GM12878 (cell line): Measurements from ENCODE around the gene MFAP4. TPM values are rescaled to one million over a fixed set of nuclear protein-coding genes. Genes with fewer than 3 reads are reported as not detected.

Source experiments
- ATAC-seq: fragments of 200-7000 bp; cut with Tn5 transposase; 3 replicates; pipeline ENCODE4 v1.9.1; 2020; ENCODE audit warnings: mild to moderate bottlenecking, moderate library complexity
- BruUV-seq: library from RNA; stranded (reverse); fragments of 400-500 nt; replicated peaks from 2 replicates; lab custom pipeline; 2021; lab: Mats Ljungman, UMichigan
- CTCF ChIA-PET: fragments of 300-600 bp; sonication (Branson Sonifier 250); formaldehyde crosslinking; extraction: SDS; loops from one replicate; lab custom pipeline; 2021; ENCODE audit warnings: inconsistent platforms; lab: Yijun Ruan, JAX
- POLR2A ChIA-PET: fragments of 350-600 bp; formaldehyde crosslinking; extraction: SDS; loops from one replicate; lab custom pipeline; 2021; ENCODE audit warnings: inconsistent platforms; lab: Charles Lee
- RAD21 ChIA-PET: fragments of 300-600 bp; sonication (Branson Sonifier 250); formaldehyde crosslinking; loops from one replicate; lab custom pipeline; 2023; ENCODE audit warnings: antibody characterized with exemption; ENCODE audit not compliant: unreplicated experiment; lab: Charles Lee
- SMC1A ChIA-PET: fragments of 300-600 bp; sonication (Branson Sonifier 250); formaldehyde crosslinking; loops from one replicate; lab custom pipeline; 2023; ENCODE audit not compliant: unreplicated experiment, uncharacterized antibody; lab: Charles Lee
- DNase-seq: peaks from one replicate; pipeline ENCODE4 v3.0.0-alpha.2; 2011; ENCODE audit warnings: low read depth, low spot score
- FAIRE-seq: peaks from 3 replicates; lab custom pipeline; 2011; peaks lifted over from hg19 to GRCh38; lab: Jason Lieb, UNC
- H2AFZ ChIP-seq: 2 replicates; pipeline ENCODE4 v1.6.0; 2011; ENCODE audit warnings: low read depth, low read length, control low read depth; ENCODE audit not compliant: control insufficient read depth
- H3K27ac ChIP-seq: 2 replicates; pipeline ENCODE4 v1.5.1; 2011; ENCODE audit warnings: control low read depth; ENCODE audit not compliant: control insufficient read depth, insufficient read depth
- H3K27me3 ChIP-seq, 2 experiments: replicated peaks in 1 of 2; 2 replicates each; pipeline versions ENCODE4 v1.6.0 to v1.6.1; 2011; ENCODE audit warnings: low read length in 1 of 2; ENCODE audit not compliant: control insufficient read depth in 2 of 2, insufficient read depth in 2 of 2
- H3K36me3 ChIP-seq, 2 experiments: 2 replicates each; pipeline ENCODE4 v1.5.1; 2011; ENCODE audit warnings: low read length in 1 of 2; ENCODE audit not compliant: control insufficient read depth in 2 of 2, insufficient read depth in 2 of 2
- H3K4me1 ChIP-seq: 2 replicates; pipeline ENCODE4 v1.6.1; 2011; ENCODE audit warnings: mild to moderate bottlenecking, low read length, moderate library complexity, mixed read lengths; ENCODE audit not compliant: control insufficient read depth, insufficient read depth
- H3K4me2 ChIP-seq: 2 replicates; pipeline ENCODE4 v1.6.0; 2011; ENCODE audit warnings: control low read depth; ENCODE audit not compliant: control insufficient read depth, insufficient read depth
- H3K4me3 ChIP-seq: fragments of 200-600 bp; sonication (generic); 2 replicates; pipeline ENCODE4 v1.5.1; 2016
- H3K79me2 ChIP-seq: 2 replicates; pipeline ENCODE4 v1.6.0; 2011; ENCODE audit warnings: low read length; ENCODE audit not compliant: control insufficient read depth, insufficient read depth
- H3K9ac ChIP-seq: 2 replicates; pipeline ENCODE4 v1.8.0; 2011; ENCODE audit warnings: low read length, control low read depth, mixed read lengths; ENCODE audit not compliant: control insufficient read depth, insufficient read depth
- H3K9me3 ChIP-seq: replicated peaks from 3 replicates; pipeline ENCODE4 v1.5.1; 2011; ENCODE audit warnings: mild to moderate bottlenecking, low read length; ENCODE audit not compliant: control insufficient read depth, insufficient read depth
- H4K20me1 ChIP-seq: 2 replicates; pipeline ENCODE4 v1.6.0; 2011; ENCODE audit not compliant: control insufficient read depth, insufficient read depth
- MYB ChIP-seq: fragments of 150-350 bp; IDR thresholded peaks from 2 replicates; pipeline ENCODE4 v1.6.1; 2014; ENCODE audit warnings: mild to moderate bottlenecking, low read depth, low read length, borderline replicate concordance
- NR2C2 ChIP-seq: IDR thresholded peaks from 2 replicates; pipeline ENCODE4 v1.6.1; 2011; ENCODE audit warnings: borderline replicate concordance, low read depth; ENCODE audit not compliant: control insufficient read depth, insufficient read length
- REST ChIP-seq: IDR thresholded peaks from 2 replicates; pipeline ENCODE4 v1.6.1; 2012; ENCODE audit warnings: mild to moderate bottlenecking, low read depth, low read length
- SIN3A ChIP-seq: IDR thresholded peaks from 2 replicates; pipeline ENCODE4 v1.6.1; 2012; ENCODE audit warnings: low read depth, low read length, improper control_type of control experiment
- STAT1 ChIP-seq: fragments of 450-650 bp; conservative IDR thresholded peaks from 2 replicates; pipeline ENCODE4 v1.6.1; 2014; ENCODE audit warnings: antibody characterized with exemption, mild to moderate bottlenecking
- TCF12 ChIP-seq: IDR thresholded peaks from 2 replicates; pipeline ENCODE4 v1.6.1; 2011; ENCODE audit warnings: low read depth, mild to moderate bottlenecking, low read length
- ZBTB33 ChIP-seq: fragments of 450-650 bp; IDR thresholded peaks from 2 replicates; pipeline ENCODE4 v1.6.1; 2017; ENCODE audit warnings: mild to moderate bottlenecking
- ZNF622 ChIP-seq: fragments of 450-650 bp; IDR thresholded peaks from 2 replicates; pipeline ENCODE4 v1.6.1; 2017; ENCODE audit warnings: mild to moderate bottlenecking, inconsistent platforms
- WGBS: methylation state at CpG from one replicate; pipeline ENCODE4 v1.1.6; 2016; ENCODE audit warnings: low lambda C conversion rate; ENCODE audit not compliant: insufficient replicate concordance, insufficient coverage; ENCODE audit errors: missing lambda C conversion rate; 5-methylcytosine and 5-hydroxymethylcytosine counted together
- in situ Hi-C: fragments of 300-500 bp; cut with MboI; formaldehyde crosslinking; loops from 9 replicates; pipeline ENCODE4 v1.14.3; 2018; ENCODE audit warnings: mixed read lengths
- intact Hi-C: fragments of 100-400 bp; cut with micrococcal nuclease; formaldehyde crosslinking; loops from one replicate; pipeline ENCODE4 v1.14.2; 2022; ENCODE audit not compliant: unreplicated experiment
- polyA plus RNA-seq, 11 experiments: library from polyadenylated mRNA; depleted of rRNA in 4 of 11; unstranded in 6 of 11; stranded (reverse) in 5 of 11; fragments of >200 nt; fragmentation: Nextera tagmentation in 4 of 11; fragmentation: Illumina TruSeq in 1 of 11; extraction: Ambion mirVana in 4 of 11; extraction: Trizol in 1 of 11; gene quantifications; 1 replicate in 1 of 11; 2 replicates in 10 of 11; pipeline versions ENCODE4 v1.2.1 to v1.2.3, GENCODE V29; 2011 to 2016; ENCODE audit warnings: inconsistent platforms in 2 of 11, missing spikeins in 2 of 11, low read depth in 1 of 11
- total RNA-seq, 4 experiments: library from RNA; depleted of rRNA in 3 of 4; stranded (reverse); fragments of >200 nt in 3 of 4; fragmentation: Illumina TruSeq in 1 of 4; extraction: Trizol in 1 of 4; gene quantifications; 2 replicates each; pipeline versions ENCODE4 v1.2.1 to v1.2.3, GENCODE V29; 2013 to 2021

MFAP4 gene
- total and polyA plus RNA-seq, 10 of the 15 experiments (the other 5 are each of a cell fraction or from before 2014, with no cell fraction given), result 0.08 to 0.28 (median 0.09) TPM; not detected in 7

GRCh38 chr17:19359856-19360255 lies 27.1 kb downstream of the MFAP4 start (continued):
- TF ChIP-seq NR2C2, result no peak
- no peak for TF ChIP-seq MYB
- no peak for TF ChIP-seq REST
- TF ChIP-seq TCF12, result no peak
- TF ChIP-seq, all 136 proteins: peak for 0

GRCh38 chr17:19359151-19359550 lies 27.8 kb downstream of the MFAP4 start:
- peaks cover 7% of the 10 kb centered on the region for H3K4me1 ChIP-seq
- FAIRE-seq (no peak), ATAC-seq (no peak), DNase-seq (no peak)
- 58% methylated on average over 7 of the region's 7 CpGs for WGBS
- ChIA-PET POLR2A (no interaction called here), SMC1A (no interaction called here), RAD21 (no interaction called here), CTCF (interaction anchor here (0.6 to 1.5 kb wide), 2 partner anchors 10 to 19 kb away, joined by 4 to 5 read pairs; partner anchors contain the start of gene MAPK7)
- in situ Hi-C loops, result no loop called here
- TF ChIP-seq ZNF622, result no peak
- TF ChIP-seq SIN3A, result no peak
- no peak for TF ChIP-seq STAT1
- TF ChIP-seq ZBTB33, result no peak
- H4K20me1 ChIP-seq, result no peaks in the 10 kb centered on the region
- H3K79me2 ChIP-seq, result no peaks in the 10 kb centered on the region
- H3K27ac ChIP-seq, result no peak overlapping the region
- no peak overlapping the region for H2AFZ ChIP-seq
- H3K9me3 ChIP-seq, result no peaks in the 10 kb centered on the region
- intact Hi-C loops, result no loop called here
- no TSS peak for BruUV-seq
- no peaks in the 10 kb centered on the region; a peak in 2 of 4 replicates for H3K27me3 ChIP-seq
- H3K4me3 ChIP-seq, result no peak overlapping the region
- H3K36me3 ChIP-seq, result no peaks in the 10 kb centered on the region
- H3K4me2 ChIP-seq, result no peak overlapping the region
- no peak overlapping the region for H3K9ac ChIP-seq
